Pulmonary artery endothelial cell (primary cell): ENCODE data around the gene RAMP1. TPM values are rescaled to one million over a fixed set of nuclear protein-coding genes. Genes with fewer than 3 reads are reported as not detected.
"Not testable (repeated sequence)": the region's sequence is repeated elsewhere in the genome, so short reads cannot be mapped to it uniquely, and the experiment has no call there.

ENCODE experiments used
- DNase-seq: peaks from one replicate; pipeline ENCODE4 v3.0.0-alpha.2; 2011; ENCODE audit warnings: low read depth, low spot score
- total RNA-seq: library from RNA; depleted of rRNA; stranded (reverse); fragments of >200 nt; gene quantifications from 2 replicates; pipeline ENCODE4 v1.2.3, GENCODE V29; 2014

Gene RAMP1
- not detected in 2 replicates for total RNA-seq

DNA sequence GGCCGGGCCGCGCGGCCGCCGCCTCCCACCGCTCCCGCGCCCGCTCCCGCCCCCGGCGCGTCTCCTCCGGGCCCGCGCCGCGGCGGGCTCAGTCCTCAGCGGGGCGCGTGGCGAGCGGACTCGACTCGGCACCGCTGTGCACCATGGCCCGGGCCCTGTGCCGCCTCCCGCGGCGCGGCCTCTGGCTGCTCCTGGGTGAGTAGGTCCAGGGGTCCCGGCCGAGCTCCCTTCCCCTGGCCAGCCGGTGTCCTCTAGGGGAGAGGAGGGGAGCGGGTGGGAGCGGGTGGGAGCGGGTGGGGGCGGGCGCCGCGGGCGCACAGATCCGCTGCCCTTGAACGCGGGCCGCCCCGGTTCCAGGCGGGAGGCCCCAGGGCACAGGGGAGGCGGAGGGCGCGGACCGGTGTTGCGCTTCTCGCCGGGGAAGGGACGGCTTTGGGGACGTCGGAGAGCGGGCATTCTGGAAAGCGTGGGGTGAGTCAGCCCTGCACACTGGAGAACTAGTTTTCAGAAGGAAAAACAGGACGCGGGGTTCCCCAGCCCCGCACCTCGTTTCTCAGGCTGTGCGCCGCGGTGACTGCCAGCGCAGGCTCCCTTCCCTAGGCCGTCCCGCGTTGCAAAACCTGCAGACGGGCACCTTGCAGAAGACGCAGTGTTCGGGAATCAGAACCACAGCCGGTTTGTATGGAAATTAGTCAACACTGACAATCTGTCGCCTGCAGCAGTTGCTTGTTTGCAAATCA, at the start of gene RAMP1:
TSS of gene RAMP1 (plus strand) at position 91 of the 740 bp plus-strand sequence. CDS start at position 144, 53 bp downstream.
- DNase-seq, result no peak

DNA sequence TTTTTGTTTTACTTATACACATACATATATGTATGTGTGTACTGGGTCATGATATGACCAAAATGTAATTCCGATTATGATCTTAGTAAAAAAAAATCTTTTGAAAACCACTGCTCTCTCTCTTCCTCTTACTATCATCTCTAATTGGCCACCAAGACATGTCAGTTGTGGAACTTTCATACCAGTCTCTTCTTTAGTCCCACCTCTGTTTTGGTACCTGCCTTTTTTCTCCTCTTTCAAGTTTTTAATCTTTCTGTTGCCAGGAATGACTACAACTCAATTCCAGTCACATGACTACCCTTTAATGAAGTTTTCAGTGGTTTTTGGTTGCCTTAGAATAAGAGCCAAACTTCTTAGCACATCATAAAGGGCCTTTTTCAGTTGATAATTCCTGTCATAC, 43.8 kb upstream of the RAMP1 start:
- no peak for DNase-seq

DNA sequence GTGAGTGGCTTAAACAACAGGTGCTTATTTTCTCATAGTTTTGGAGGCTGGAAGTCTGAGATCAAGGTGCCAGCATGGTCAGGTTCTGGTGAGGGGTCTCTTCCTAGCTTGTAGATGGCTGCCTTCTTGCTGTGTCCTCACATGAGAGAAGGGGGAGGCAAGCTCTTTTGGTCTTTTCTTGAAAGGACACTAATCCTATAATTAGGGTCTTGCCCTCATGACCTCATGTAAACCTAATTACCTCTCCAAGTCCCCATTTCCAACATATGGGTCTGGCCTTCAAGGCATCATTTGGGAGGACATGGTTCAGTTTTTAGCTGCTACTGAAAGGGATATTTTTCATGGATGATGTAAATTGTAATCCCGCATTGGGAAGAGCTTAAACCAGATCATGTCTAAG, 42.9 kb upstream of the RAMP1 start:
- DNase-seq, result no peak

DNA sequence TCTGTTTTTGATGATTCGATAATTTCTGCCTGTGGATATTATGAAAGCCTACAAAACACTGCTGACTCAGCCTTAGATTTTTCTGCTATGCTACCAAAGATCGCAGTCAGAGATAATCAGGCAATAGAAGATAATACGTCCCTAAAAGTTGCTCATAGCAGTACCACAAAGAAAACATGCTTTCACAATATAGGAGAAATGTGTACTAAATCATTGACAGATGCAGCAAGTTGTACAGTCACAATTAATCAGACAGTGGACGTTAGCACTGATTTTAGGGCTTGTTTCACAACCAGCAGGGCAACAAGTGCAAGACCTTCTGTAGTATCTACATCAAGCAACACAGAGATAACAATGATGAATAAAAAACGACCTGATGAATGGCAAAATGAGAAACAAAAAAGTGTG, 41.4 kb upstream of the RAMP1 start:
- no peak for DNase-seq

DNA sequence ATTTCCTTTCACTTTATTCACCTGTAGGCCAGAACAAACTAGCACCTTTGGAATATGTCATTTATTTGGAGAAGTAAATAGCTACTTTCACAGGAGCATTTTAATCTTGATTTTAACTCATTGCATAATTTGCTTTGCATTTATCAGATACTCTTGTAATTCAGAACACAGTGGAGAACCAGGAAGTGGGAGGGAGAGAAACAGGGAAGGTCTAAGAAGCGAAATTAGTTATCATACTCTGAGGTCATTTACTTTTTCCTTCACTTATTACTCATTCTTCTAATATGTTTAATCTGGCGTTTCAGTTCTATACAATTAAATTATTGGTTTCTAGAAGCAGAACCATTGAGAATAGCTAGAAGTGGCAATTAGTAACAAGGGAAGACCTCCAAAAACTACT, 40.2 kb upstream of the RAMP1 start:
- DNase-seq, result no peak

DNA sequence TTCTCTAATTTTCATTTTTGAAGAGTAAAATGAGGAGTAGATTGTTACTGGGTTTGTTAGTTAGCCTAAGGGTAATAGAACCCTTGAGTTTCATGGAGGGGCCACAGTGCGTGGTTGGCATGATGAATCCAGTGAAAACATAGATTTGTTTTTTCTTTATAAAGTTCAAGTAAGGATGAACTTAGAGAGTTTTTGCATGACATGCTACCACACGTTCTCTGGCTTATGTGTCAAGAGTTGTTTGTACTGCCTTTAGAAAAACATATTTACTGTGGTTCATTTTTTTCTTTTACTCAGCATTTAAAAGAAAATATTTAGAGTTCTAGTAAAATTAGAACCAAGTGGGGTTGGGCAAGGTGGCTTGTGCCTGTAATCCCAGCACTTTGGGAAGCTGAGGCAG, 39.0 kb upstream of the RAMP1 start:
- DNase-seq, result no peak

DNA sequence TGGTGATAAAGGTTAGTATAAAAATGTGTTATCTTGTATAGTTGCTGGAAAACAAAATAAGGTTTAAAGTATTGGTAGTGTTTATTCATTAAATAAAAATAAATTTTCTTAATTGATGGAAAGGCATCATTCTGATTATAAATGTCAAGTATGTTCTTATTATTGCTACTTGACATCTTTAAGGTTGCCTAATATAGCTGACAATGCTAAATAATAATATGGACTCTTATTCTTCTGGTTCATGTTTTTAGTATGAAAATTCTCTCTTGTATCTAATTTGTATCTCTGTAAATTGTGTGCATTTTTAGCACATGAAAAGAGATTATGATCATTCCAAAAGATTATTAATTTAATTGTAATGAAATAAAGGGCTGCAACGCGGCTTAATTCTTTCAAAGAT, 35.9 kb upstream of the RAMP1 start:
- DNase-seq, result no peak

DNA sequence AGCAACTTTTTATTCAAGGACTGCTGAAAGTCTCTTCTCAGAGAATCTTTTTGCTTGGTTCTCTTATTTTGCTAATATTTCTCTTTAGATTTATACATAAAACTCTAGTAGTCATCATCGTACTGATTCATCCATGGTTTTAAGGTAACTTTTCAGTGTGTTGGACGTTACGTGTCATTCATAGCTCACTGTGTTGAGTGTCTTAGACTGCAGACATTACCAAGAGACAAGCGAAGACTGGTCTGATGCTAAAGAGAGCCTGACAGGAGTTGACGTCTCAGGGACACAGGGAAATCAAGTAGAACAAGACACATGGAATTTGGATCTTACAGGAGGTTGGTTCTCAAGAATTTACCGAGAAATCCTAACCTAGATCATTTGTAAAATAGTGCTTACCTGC, 35.3 kb upstream of the RAMP1 start:
- DNase-seq, result no peak

DNA sequence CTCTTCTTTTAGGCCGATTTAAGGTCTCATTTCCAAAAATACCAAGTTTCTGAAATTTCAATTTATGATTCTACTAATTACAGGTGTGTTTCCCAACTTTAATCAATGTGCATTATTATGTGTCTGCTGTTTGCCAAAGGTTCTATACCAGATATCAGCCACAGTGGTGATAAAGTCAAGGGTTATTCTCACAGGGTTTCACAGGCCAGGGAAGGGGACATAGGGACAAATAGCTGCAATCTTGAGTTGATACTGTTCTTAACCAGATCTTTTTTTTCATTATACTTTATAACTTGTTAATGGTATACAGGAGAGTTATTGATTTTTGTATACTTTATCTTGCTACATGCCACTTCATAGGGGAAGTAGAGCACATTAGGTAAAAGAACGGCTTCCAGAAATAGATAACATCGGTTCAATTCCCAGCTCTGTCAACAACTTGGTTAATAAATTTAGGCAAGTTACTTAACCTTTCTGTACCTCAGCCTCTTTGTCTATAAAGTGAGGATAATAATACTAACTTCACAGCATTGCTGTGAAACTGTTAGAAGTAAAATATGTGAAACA, 31.9 kb upstream of the RAMP1 start:
- DNase-seq, result no peak

DNA sequence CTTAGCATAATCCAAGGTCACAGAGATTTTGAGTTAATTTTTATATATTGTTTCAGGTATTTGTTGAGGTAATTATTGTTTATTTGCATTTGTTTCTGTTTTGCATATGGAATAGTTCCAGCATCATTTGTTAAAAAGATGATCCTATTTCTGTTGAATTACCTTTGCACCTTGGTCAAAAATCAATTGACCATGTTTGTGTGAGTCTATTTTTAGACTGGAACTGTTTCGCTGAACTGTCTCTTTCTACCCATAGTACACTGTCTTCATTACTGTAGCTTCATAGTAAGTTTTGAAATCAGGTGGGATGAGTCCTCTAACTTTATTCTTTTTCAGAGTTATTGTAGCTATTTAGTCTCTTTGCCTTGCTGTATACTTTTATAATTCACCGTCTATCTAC, 28.9 kb upstream of the RAMP1 start:
- no peak for DNase-seq

DNA sequence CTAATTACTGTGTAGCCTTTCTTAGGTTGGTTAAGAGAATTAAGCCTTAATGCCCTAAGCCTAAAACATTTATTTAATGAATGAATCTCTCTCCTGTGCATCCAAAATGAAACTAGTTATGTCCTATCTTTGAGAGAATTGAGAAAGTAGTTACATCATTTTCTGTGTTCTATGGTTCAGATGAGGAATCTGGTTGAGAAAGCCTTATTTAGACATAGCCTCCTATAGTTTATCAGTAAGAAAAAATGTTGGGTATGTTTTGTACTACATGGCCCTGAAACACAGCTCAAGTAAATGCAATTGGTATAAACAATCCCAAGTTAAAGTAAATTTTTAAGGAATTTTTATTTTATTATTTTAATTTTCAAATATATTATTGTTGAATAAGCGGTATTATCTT, 25.9 kb upstream of the RAMP1 start:
- no peak for DNase-seq

DNA sequence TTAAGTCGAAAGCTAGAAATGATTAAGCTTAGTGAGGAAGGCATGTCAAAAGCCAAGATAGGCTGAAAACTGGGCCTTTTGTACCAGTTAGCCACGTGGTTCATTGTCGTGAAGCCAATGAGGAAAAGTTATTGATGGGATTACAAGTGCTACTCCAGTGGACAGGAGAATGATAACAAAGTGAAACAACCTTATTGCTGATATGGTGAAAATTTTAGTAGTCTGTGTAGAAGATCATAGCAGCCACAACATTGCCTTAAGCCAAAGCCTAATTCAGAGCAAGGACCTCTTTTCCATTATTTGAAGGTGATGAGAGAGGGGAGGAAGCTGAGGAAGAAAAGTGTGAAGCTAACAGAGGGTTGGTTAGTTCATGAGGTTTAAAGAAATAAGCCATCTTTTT, 24.1 kb upstream of the RAMP1 start:
- no peak for DNase-seq

DNA sequence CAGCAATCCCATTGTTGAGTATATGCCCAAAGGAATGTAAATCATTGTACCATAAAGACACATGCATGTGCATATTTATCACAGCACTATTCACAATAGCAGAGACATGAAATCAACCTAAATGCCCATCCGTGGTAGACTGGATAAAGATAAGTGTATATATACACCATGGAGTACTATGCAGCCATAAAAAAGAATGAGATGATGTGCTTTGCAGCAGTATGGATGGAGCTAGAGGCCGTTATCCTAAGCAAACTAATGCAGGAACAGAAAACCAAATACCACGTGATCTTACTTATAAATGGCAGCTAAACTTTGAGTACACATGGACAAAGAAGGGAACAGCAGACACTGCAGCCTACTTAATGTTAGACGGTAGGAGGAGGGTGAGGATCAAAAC, 18.4 kb upstream of the RAMP1 start:
- DNase-seq, result no peak

DNA sequence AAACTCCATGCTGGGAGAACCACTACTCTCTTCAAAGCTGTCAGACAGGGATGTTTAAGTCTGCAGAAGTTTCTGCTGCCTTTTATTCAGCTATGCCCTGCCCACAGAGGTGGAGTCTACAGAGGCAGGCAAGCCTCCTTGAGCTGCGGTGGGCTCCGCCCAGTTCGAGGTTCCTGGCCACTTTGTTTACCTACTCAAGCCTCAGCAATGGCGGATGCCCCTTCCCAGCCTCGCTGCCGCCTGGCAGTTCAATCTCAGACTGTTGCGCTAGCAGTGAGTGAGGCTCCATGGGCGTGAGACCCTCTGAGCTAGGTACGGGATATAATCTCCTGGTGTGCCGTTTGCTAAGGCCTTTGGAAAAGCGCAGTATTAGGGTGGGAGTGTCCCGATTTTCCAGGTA, 10.5 kb upstream of the RAMP1 start:
- not testable (repeated sequence) for DNase-seq

DNA sequence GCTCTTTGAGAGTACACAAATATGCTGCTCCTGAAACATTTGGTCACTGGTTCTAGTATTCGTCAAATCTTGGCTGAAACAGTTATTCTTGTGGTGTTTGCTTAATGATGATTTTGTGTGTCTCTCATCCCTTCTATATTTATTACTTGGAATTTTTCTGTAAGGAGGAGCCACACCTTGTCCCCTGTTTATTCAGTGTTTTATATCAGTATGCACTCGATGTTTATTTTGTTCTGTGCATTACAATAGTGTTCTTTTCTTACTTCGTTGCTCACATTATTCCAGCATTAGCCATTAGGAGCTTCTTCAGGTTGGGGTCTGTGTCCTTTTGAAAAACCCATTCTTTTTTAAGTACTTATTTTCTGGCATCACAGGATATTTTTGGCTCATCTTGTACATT, 5.1 kb upstream of the RAMP1 start:
- DNase-seq, result no peak

DNA sequence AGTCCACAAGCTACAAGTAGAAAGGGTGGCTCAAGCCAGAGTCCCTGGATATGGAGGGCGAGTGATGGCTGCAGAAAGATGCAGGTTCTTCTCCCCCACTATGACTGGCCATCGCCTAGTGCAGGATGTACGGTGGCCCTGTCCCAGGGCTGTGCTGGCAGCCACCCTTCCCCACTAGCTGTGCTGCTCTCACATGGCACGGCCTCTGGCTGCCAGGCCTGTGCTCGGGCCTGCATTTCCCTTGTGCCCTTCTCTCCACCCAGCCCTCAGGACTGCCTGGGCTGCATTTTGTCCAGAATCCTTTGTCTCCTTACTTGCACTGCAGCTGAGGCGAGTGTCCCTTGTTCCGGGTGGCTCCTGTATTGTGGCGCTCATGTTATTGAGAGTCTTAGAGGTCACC, 1.6 kb upstream of the RAMP1 start:
- no peak for DNase-seq

DNA sequence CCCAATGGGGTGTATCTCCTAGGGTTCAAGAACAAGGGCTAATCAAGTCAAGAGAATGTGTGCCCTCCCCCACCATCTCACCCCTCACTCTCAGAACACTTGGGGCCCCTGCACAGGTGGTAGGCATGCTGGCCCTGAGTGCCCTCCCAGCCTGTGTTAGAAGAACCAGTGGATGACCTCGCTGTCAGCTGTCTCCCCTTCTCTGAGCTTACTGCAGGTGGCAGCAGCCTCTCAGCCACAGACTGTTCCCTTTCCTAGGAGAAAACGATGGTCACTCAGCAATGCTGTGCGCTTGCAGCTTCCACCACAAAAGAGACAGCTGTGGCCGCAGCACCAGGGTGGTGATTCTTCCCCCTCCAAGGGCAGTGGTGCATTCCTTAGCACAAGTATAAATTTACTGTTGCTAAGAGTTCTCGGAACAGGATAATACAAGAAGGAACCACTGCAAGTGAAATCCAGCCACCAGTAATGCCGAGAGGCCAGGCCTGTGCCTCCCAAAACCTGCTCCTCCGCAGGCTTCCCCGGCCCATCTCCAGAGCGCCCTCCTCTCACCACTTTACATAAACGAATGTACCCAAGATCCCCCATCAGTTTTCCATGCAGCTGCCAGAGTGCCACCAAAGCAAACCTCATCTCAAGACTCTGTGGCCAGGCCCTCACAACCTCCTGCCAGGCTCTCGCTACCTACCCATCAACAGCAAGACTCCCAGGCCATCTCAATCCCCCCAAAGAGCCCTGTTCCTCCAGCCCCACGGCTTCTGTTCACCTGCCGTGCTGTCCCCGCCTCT, 935 bp upstream of the RAMP1 start:
- peak; percentile 43 for DNase-seq

DNA sequence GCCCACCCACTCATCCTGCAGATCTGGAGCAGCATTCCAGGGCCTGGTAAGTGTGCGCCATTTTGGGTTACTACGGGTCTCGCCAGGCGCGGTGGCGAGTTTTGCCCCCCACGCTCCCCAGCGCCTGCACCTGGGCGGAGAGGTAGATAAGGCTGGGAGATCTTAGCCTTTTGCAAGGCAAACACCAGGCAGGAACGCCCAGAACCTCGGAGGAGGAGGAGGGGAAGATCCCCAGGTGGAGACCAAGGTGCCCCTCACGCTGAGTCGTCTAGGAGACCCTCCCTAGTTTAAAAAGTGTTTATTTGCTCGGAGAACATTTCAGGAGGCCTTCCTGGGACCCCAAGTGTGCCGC, 365 bp upstream of the RAMP1 start:
- DNase-seq, result no peak

DNA sequence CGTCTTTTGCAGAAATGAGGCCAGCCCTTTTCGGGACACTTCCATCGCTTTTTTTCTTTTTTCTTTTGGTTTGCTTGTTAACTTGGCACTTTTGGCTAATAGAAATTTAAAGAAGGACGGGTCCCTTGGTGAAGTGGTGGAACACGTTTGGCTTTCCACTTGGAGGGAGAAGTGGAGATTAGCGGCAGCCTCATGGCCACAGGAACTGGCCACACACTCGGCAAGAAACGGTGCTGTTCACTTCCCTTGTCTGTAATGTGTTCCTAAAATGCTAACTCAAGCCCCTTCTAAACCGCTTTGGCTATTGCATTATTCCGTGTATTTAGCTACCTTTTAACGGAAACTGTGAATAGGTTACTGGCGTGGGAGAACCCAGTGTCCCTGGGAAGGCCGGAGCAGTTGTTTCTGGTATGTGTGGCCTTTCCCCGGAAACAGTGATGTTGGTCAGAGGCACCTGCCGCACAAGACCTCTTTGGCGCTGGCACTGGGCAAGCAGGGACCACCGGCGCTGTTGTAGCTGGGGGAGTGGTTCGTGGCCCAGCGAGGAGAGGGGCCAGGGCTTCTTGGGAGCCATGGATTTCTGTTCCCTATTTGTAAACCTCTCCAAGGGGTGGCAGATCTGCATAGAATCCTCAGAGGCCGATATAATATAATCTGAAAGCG, 981 bp downstream of the RAMP1 start:
- no peak for DNase-seq

DNA sequence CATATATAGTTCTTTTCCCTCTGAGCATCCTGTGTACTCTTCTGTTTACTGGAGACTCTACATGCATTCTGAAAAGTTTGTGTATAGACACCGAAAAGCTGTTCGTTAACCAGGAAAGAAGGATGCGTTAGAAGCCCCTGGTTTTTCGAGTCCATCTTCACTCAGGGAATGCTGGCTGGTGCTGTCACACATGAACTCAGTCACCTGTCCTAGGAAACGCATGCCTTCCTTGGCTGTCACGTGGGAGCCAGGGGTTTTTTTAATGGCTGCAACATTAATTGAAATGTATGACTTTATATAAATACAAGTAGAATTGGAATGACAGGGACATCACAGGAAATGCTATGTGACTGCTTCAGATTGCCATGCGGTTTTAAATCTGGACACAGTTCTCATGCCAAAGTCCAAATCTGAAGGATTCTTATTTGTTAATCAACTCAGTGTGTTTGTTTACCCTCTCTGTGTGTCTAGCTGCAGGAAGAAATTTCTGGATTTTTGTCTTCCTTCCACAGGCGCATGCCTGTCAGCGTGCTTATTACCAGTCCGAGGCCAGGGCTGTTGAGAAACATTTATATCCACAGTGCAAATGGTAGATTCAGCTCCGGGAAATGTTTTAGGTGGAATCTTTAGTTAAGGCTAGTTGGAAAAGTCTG, 2.6 kb downstream of the RAMP1 start:
- DNase-seq, result no peak

DNA sequence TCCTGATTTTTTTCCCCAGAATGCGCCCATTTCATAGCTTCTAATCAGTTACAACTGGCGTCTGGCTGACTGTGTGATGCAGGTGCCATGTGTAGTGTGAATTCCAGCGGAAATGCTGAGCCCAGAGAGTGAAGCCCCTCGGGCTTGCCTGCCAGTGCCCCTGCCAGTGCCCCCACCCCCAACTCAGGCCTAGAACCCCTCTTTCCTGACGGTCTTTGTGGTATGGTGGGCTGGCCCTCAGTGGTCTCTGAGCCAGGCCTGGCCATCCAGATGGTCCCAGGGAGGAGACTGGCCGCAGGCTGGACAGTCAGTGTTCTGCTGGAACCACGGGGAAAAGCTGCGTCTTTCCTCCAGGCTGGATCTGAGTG, 3.1 kb downstream of the RAMP1 start:
- DNase-seq, result no peak

DNA sequence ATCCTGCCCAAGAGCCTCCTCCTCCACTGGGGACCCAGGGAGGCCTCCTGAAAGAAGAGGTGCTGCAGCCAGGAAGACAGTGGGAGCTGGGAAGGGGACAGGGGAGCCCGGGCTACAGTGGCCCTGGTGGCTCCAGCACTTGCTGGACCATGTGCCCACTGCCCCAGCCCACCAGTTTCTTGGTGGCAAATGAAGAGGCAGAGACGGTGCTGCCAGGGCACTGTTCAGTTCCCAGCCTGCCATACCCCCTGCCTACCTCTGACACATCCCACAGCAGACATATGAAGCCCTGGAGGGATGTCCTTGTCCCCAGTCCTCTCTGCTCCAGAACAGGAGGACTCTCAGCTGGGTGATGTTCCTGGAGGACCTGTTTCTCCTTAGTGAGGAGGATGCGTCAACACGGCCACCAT, 3.7 kb downstream of the RAMP1 start:
- DNase-seq, result no peak
